A549 (cell line): ENCODE data around the gene PAK1. TPM values are rescaled to one million over a fixed set of nuclear protein-coding genes. Genes with fewer than 3 reads are reported as not detected.

Source experiments
- ATAC-seq, 2 experiments: fragments of 200-7000 bp in 1 of 2; fragments of >200 bp in 1 of 2; cut with Nextera tagmentation in 1 of 2; cut with Tn5 transposase in 1 of 2; 3 replicates each; pipeline versions ENCODE4 v1.8.0 to v1.9.1; 2018 to 2020; ENCODE audit warnings: mild to moderate bottlenecking in 1 of 2, moderate library complexity in 1 of 2
- CTCF ChIA-PET: fragments of 300-600 bp; sonication (Branson Sonifier 250); formaldehyde crosslinking; extraction: SDS; loops from one replicate; lab custom pipeline; 2021; ENCODE audit warnings: antibody characterized with exemption, inconsistent platforms; lab: Yijun Ruan, JAX
- POLR2A ChIA-PET: fragments of 350-600 bp; formaldehyde crosslinking; extraction: SDS; loops from one replicate; lab custom pipeline; 2021; ENCODE audit warnings: antibody characterized with exemption, inconsistent platforms; lab: Yijun Ruan, JAX
- DNase-seq, 2 experiments: peaks; one replicate each; pipeline versions ENCODE4 v3.0.0 to v3.0.0-alpha.2; 2011 to 2016; ENCODE audit warnings: low read depth in 1 of 2, low spot score in 1 of 2
- FAIRE-seq: peaks from 2 replicates; lab custom pipeline; 2011; peaks lifted over from hg19 to GRCh38; lab: Jason Lieb, UNC
- H3K27ac ChIP-seq, 2 experiments: fragments of >200 bp; sonication (Bioruptor Twin); formaldehyde crosslinking; 3 replicates each; pipeline ENCODE4 v1.5.1; 2016 to 2017
- H3K4me1 ChIP-seq: fragments of >200 bp; sonication (Bioruptor Twin); formaldehyde crosslinking; 3 replicates; pipeline ENCODE4 v1.6.1; 2016
- H3K4me2 ChIP-seq: fragments of >200 bp; sonication (Bioruptor Twin); formaldehyde crosslinking; 3 replicates; pipeline ENCODE4 v1.6.1; 2016
- H3K4me3 ChIP-seq: fragments of >200 bp; sonication (Bioruptor Twin); formaldehyde crosslinking; 3 replicates; pipeline ENCODE4 v1.5.1; 2016
- H3K9me3 ChIP-seq: fragments of >200 bp; sonication (Bioruptor Twin); formaldehyde crosslinking; 3 replicates; pipeline ENCODE4 v1.6.1; 2016
- CEBPB ChIP-seq, 2 experiments: fragments of >200 bp in 1 of 2; sonication (Bioruptor Twin) in 1 of 2; formaldehyde crosslinking in 1 of 2; IDR thresholded peaks; 2 replicates each; pipeline ENCODE4 v1.6.1; 2012 to 2016
- EHF ChIP-seq: fragments of 250-450 bp; sonication (Bioruptor Pico); IDR thresholded peaks from 2 replicates; pipeline ENCODE4 v1.5.0; 2020; ENCODE audit warnings: mild to moderate bottlenecking
- FOSB ChIP-seq: fragments of 250-450 bp; sonication (Bioruptor Pico); IDR thresholded peaks from 2 replicates; pipeline ENCODE4 v1.5.0; 2020; ENCODE audit warnings: mild to moderate bottlenecking, moderate library complexity
- GATA3 ChIP-seq: IDR thresholded peaks from 2 replicates; pipeline ENCODE4 v1.6.1; 2012; ENCODE audit warnings: borderline replicate concordance
- RFX5 ChIP-seq: fragments of 450-650 bp; IDR thresholded peaks from 2 replicates; pipeline ENCODE4 v1.7.1; 2014; ENCODE audit warnings: antibody characterized with exemption, mild to moderate bottlenecking, moderate library complexity
- ZC3H11A ChIP-seq: fragments of 450-650 bp; IDR thresholded peaks from 2 replicates; pipeline ENCODE4 v1.6.1; 2014; ENCODE audit warnings: antibody characterized with exemption, mild to moderate bottlenecking
- ZFP36 ChIP-seq: fragments of 450-650 bp; IDR thresholded peaks from 2 replicates; pipeline ENCODE4 v1.6.1; 2014; ENCODE audit warnings: borderline replicate concordance; ENCODE audit not compliant: partially characterized antibody
- WGBS: methylation state at CpG from one replicate; pipeline ENCODE4 v1.1.6; 2017; ENCODE audit errors: missing lambda C conversion rate; 5-methylcytosine and 5-hydroxymethylcytosine counted together
- polyA plus RNA-seq, 4 experiments: library from polyadenylated mRNA; depleted of rRNA in 3 of 4; stranded (reverse); fragments of >200 nt; fragmentation: RNase III in 1 of 4; extraction: RNeasy Plus Mini Kit Qiagen cat#74134 plus additional on column Dnase treatment in 1 of 4; gene quantifications; 2 replicates in 3 of 4; 3 replicates in 1 of 4; pipeline ENCODE4 v1.2.3, GENCODE V29; 2011 to 2017
- TF ChIP-seq, protein P1 (sequence below): fragments of >200 bp; sonication (Bioruptor Twin); formaldehyde crosslinking; IDR thresholded peaks from 3 replicates; pipeline ENCODE4 v1.5.1; 2016
- TF ChIP-seq, protein P2 (sequence below): IDR thresholded peaks from 2 replicates; pipeline ENCODE4 v1.6.1; 2012

PAK1 gene
- polyA plus RNA-seq, 2 of the 4 experiments (the other 2 are of a cell fraction) = 20.6 to 60.7 TPM

GRCh38 chr11:77276271-77276670 is 197.6 kb downstream of the PAK1 start:
- FAIRE-seq (no peak), ATAC-seq (no peak), DNase-seq (no peak)
- ChIA-PET POLR2A (no interaction called here), CTCF (interaction anchor here (1.4 to 1.7 kb wide), 3 partner anchors 9 to 34 kb away, joined by 3 to 7 read pairs (median 4); no protein-coding TSS in a partner anchor)
- Histone ChIP-seq H3K4me3 (no peak overlapping the region), H3K4me2 (no peak overlapping the region), H3K27ac (no peak overlapping the region), H3K9me3 (no peaks in the 10 kb centered on the region), H3K4me1 (no peaks in the 10 kb centered on the region)
- TF ChIP-seq CEBPB (IDR thresholded peaks at IDR 0.05) (no peak), ZC3H11A (no peak), FOSB (CRISPR knock-in tag) (no peak), ZFP36 (no peak), EHF (CRISPR knock-in tag) (no peak), GATA3 (no peak), RFX5 (no peak)
- TF ChIP-seq, protein P1, sequence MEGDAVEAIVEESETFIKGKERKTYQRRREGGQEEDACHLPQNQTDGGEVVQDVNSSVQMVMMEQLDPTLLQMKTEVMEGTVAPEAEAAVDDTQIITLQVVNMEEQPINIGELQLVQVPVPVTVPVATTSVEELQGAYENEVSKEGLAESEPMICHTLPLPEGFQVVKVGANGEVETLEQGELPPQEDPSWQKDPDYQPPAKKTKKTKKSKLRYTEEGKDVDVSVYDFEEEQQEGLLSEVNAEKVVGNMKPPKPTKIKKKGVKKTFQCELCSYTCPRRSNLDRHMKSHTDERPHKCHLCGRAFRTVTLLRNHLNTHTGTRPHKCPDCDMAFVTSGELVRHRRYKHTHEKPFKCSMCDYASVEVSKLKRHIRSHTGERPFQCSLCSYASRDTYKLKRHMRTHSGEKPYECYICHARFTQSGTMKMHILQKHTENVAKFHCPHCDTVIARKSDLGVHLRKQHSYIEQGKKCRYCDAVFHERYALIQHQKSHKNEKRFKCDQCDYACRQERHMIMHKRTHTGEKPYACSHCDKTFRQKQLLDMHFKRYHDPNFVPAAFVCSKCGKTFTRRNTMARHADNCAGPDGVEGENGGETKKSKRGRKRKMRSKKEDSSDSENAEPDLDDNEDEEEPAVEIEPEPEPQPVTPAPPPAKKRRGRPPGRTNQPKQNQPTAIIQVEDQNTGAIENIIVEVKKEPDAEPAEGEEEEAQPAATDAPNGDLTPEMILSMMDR = no peak
- TF ChIP-seq, protein P2, sequence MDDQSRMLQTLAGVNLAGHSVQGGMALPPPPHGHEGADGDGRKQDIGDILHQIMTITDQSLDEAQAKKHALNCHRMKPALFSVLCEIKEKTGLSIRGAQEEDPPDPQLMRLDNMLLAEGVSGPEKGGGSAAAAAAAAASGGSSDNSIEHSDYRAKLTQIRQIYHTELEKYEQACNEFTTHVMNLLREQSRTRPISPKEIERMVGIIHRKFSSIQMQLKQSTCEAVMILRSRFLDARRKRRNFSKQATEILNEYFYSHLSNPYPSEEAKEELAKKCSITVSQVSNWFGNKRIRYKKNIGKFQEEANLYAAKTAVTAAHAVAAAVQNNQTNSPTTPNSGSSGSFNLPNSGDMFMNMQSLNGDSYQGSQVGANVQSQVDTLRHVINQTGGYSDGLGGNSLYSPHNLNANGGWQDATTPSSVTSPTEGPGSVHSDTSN = no peak
- 83% methylated on average over 2 of the region's 2 CpGs for WGBS

Other genes starting within 250 kb of the PAK1 start
- gene GDPD4, start 172.4 kb downstream of the PAK1 start, polyA plus RNA-seq (2011; rRNA removed) = not detected in 2 replicates
- not detected in 3 replicates for gene GDPD4, start 172.4 kb downstream of the PAK1 start, polyA plus RNA-seq (2017; fragmentation: RNase III; extraction: RNeasy Plus Mini Kit Qiagen cat#74134 plus additional on column Dnase treatment)
- 2.3 and 2.4 TPM in 2 replicates for gene AQP11, start 115.9 kb upstream of the PAK1 start, polyA plus RNA-seq (2011; rRNA removed)
- gene AQP11, start 115.9 kb upstream of the PAK1 start, polyA plus RNA-seq (2017; fragmentation: RNase III; extraction: RNeasy Plus Mini Kit Qiagen cat#74134 plus additional on column Dnase treatment) = 2.2 to 3.1 TPM (median 2.6 TPM) in 3 replicates
- gene CLNS1A, start 163.7 kb upstream of the PAK1 start, polyA plus RNA-seq (2011; rRNA removed) = 176 and 210 TPM in 2 replicates
- 165 to 182 TPM (median 173 TPM) in 3 replicates for gene CLNS1A, start 163.7 kb upstream of the PAK1 start, polyA plus RNA-seq (2017; fragmentation: RNase III; extraction: RNeasy Plus Mini Kit Qiagen cat#74134 plus additional on column Dnase treatment)